HEK293T (cell line): Measurements from ENCODE around the gene OGA.

ENCODE experiments used
- CTCF ChIA-PET: fragments of 350-600 bp; formaldehyde crosslinking; extraction: SDS; loops from one replicate; lab custom pipeline; 2021; ENCODE audit warnings: antibody characterized with exemption, inconsistent platforms; lab: Yijun Ruan, JAX
- POLR2A ChIA-PET: fragments of 350-600 bp; formaldehyde crosslinking; extraction: SDS; loops from one replicate; lab custom pipeline; 2020; ENCODE audit warnings: antibody characterized with exemption, inconsistent platforms; lab: Yijun Ruan, JAX
- DNase-seq: peaks from one replicate; pipeline ENCODE4 v3.0.0; 2012; ENCODE audit warnings: mixed read lengths; ENCODE audit errors: extremely low spot score
- ARNT ChIP-seq: fragments of 450-650 bp; IDR thresholded peaks from 2 replicates; pipeline ENCODE4 v1.6.1; 2017; ENCODE audit warnings: mild to moderate bottlenecking
- BHLHE40 ChIP-seq: fragments of 450-650 bp; IDR thresholded peaks from 2 replicates; pipeline ENCODE4 v1.6.1; 2016; ENCODE audit warnings: mild to moderate bottlenecking, moderate library complexity, borderline replicate concordance
- CTBP1 ChIP-seq: fragments of 450-650 bp; IDR thresholded peaks from 2 replicates; pipeline ENCODE4 v1.6.1; 2016; ENCODE audit warnings: borderline replicate concordance
- ELF4 ChIP-seq: fragments of 450-650 bp; IDR thresholded peaks from 2 replicates; pipeline ENCODE4 v1.6.1; 2017; ENCODE audit warnings: antibody characterized with exemption
- FOXA1 ChIP-seq: fragments of 450-650 bp; IDR thresholded peaks from 2 replicates; pipeline ENCODE4 v1.6.1; 2016; ENCODE audit warnings: mild to moderate bottlenecking
- FOXK2 ChIP-seq: fragments of 450-650 bp; IDR thresholded peaks from 2 replicates; pipeline ENCODE4 v1.6.1; 2016; ENCODE audit warnings: mild to moderate bottlenecking
- FOXM1 ChIP-seq: fragments of 450-650 bp; IDR thresholded peaks from 2 replicates; pipeline ENCODE4 v1.6.1; 2017; ENCODE audit warnings: mild to moderate bottlenecking, borderline replicate concordance
- HDGF ChIP-seq: fragments of 450-650 bp; IDR thresholded peaks from 2 replicates; pipeline ENCODE4 v1.6.1; 2017; ENCODE audit warnings: antibody characterized with exemption, borderline replicate concordance
- L3MBTL2 ChIP-seq: fragments of 450-650 bp; conservative IDR thresholded peaks from 2 replicates; pipeline ENCODE4 v1.6.1; 2016; ENCODE audit warnings: mild to moderate bottlenecking
- LEF1 ChIP-seq: fragments of 450-650 bp; IDR thresholded peaks from 2 replicates; pipeline ENCODE4 v1.6.1; 2017; ENCODE audit warnings: mild to moderate bottlenecking, borderline replicate concordance
- NFRKB ChIP-seq: fragments of 450-650 bp; IDR thresholded peaks from 2 replicates; pipeline ENCODE4 v1.6.1; 2016; ENCODE audit warnings: mild to moderate bottlenecking, moderate library complexity
- PKNOX1 ChIP-seq: fragments of 450-650 bp; IDR thresholded peaks from 2 replicates; pipeline ENCODE4 v1.6.1; 2016
- SP1 ChIP-seq: fragments of 450-650 bp; IDR thresholded peaks from 2 replicates; pipeline ENCODE4 v1.6.1; 2017
- SUZ12 ChIP-seq: fragments of 450-650 bp; IDR thresholded peaks from 2 replicates; pipeline ENCODE4 v1.6.1; 2016; ENCODE audit warnings: mild to moderate bottlenecking
- TARDBP ChIP-seq: fragments of 450-650 bp; IDR thresholded peaks from 2 replicates; pipeline ENCODE4 v1.6.1; 2016
- ZNF384 ChIP-seq: fragments of 450-650 bp; IDR thresholded peaks from 2 replicates; pipeline ENCODE4 v1.6.1; 2016

Gene OGA

GRCh38 chr10:101767600-101767945, 50.7 kb downstream of the OGA start:
- DNase-seq = no peak
- CTCF ChIA-PET = interaction anchor here (0.6 kb wide), 2 partner anchors 53 to 91 kb away, joined by 4 to 10 read pairs; no protein-coding TSS in a partner anchor

GRCh38 chr10:101766753-101767599, 51.3 kb downstream of the OGA start:
- CTCF ChIA-PET = interaction anchor here (0.6 kb wide), 3 partner anchors 53 to 365 kb away, joined by 4 to 10 read pairs (median 4); no protein-coding TSS in a partner anchor
- TF ChIP-seq ELF4 (no peak), ARNT (no peak), HDGF (no peak), SP1 (no peak), FOXA1 (no peak), L3MBTL2 (no peak), SUZ12 (no peak), PKNOX1 (no peak), FOXK2 (no peak), NFRKB (no peak), LEF1 (no peak), CTBP1 (no peak), BHLHE40 (no peak), TARDBP (no peak), ZNF384 (no peak), FOXM1 (no peak)
- POLR2A ChIA-PET = no interaction called here
- no peak for DNase-seq

More at GRCh38 chr10:101767600-101767945, 50.7 kb downstream of the OGA start:
- TF ChIP-seq FOXA1 (no peak), ZNF384 (no peak), FOXM1 (no peak), FOXK2 (no peak), BHLHE40 (no peak), LEF1 (no peak), PKNOX1 (no peak), CTBP1 (no peak), HDGF (no peak), TARDBP (no peak)
- POLR2A ChIA-PET = no interaction called here

- DNase-seq = no peak
- ChIA-PET POLR2A (no interaction called here), CTCF (interaction anchor here (0.6 kb wide), 1 partner anchor 366 kb away, joined by 4 read pairs; no protein-coding TSS in a partner anchor)
- TF ChIP-seq NFRKB = no peak
- TF ChIP-seq ELF4 = no peak
- TF ChIP-seq TARDBP = no peak
- no peak for TF ChIP-seq SP1
- TF ChIP-seq ARNT = no peak
- TF ChIP-seq ZNF384 = no peak
- TF ChIP-seq FOXM1 = no peak
- no peak for TF ChIP-seq SUZ12
- TF ChIP-seq HDGF = no peak
- TF ChIP-seq PKNOX1 = no peak
- TF ChIP-seq FOXK2 = no peak
- no peak for TF ChIP-seq CTBP1
Measured at GRCh38 chr10:101766306-101766705, 51.9 kb downstream of the OGA start.

GRCh38 chr10:101763141-101763846, 55.0 kb downstream of the OGA start:
- TF ChIP-seq BHLHE40 = no peak
- no peak for TF ChIP-seq ELF4
- no peak for TF ChIP-seq ZNF384
- no peak for TF ChIP-seq CTBP1
- TF ChIP-seq LEF1 = no peak
- TF ChIP-seq ARNT = no peak
- TF ChIP-seq SP1 = no peak
- no peak for TF ChIP-seq TARDBP
- CTCF ChIA-PET = no interaction called here
- POLR2A ChIA-PET = no interaction called here
- DNase-seq = no peak

GRCh38 chr10:101762736-101763135, 55.5 kb downstream of the OGA start:
- POLR2A ChIA-PET = no interaction called here
- CTCF ChIA-PET = no interaction called here
- no peak for DNase-seq
- TF ChIP-seq FOXA1 = no peak
- no peak for TF ChIP-seq LEF1
- TF ChIP-seq TARDBP = no peak
- TF ChIP-seq SP1 = no peak
- no peak for TF ChIP-seq SUZ12
- no peak for TF ChIP-seq FOXK2
- no peak for TF ChIP-seq ARNT
- TF ChIP-seq NFRKB = no peak
- TF ChIP-seq BHLHE40 = no peak
- TF ChIP-seq FOXM1 = no peak
- TF ChIP-seq L3MBTL2 = no peak
